SK-N-SH (cell line): ENCODE measurements around the gene MTNR1A. TPM values are rescaled to one million over a fixed set of nuclear protein-coding genes. Genes with fewer than 3 reads are reported as not detected.

Source experiments
- CTCF ChIA-PET: fragments of 300-600, 350-600 bp; formaldehyde crosslinking; extraction: SDS; loops from one replicate; lab custom pipeline; 2021; lab: Yijun Ruan, JAX
- POLR2A ChIA-PET: fragments of 350-600 bp; sonication (Branson Sonifier 250); formaldehyde crosslinking; extraction: SDS; loops from one replicate; lab custom pipeline; 2020; ENCODE audit warnings: antibody characterized with exemption, inconsistent platforms; lab: Yijun Ruan, JAX
- DNase-seq: peaks from one replicate; pipeline ENCODE4 v3.0.0; 2012
- H2AFZ ChIP-seq: fragments of 200-600 bp; sonication (generic); 2 replicates; pipeline ENCODE4 v1.8.1; 2016; ENCODE audit warnings: antibody characterized with exemption, mild to moderate bottlenecking, low read depth
- H3F3A ChIP-seq: fragments of 200-600 bp; sonication (generic); replicated peaks from 2 replicates; pipeline ENCODE3; 2016; ENCODE audit warnings: antibody characterized with exemption, mild to moderate bottlenecking; ENCODE audit not compliant: insufficient read depth
- H3K27ac ChIP-seq, 2 experiments: fragments of 200-500 bp in 1 of 2; fragments of 200-600 bp in 1 of 2; sonication (Bioruptor generic) in 1 of 2; sonication (generic), shearing (Covaris generic) in 1 of 2; 2 replicates each; pipeline versions ENCODE4 v1.5.1 to v1.6.1; 2014 to 2016; ENCODE audit warnings: low read depth in 2 of 2, inconsistent platforms in 1 of 2, low read length in 1 of 2, mild to moderate bottlenecking in 1 of 2, mixed read lengths in 1 of 2
- H3K27me3 ChIP-seq: fragments of 200-600 bp; sonication (generic), shearing (Covaris generic); 2 replicates; pipeline ENCODE4 v1.6.1; 2016; ENCODE audit warnings: mixed run types; ENCODE audit not compliant: insufficient read depth
- H3K36me3 ChIP-seq, 2 experiments: fragments of 200-500 bp in 1 of 2; fragments of 200-600 bp in 1 of 2; sonication (Bioruptor generic) in 1 of 2; sonication (generic) in 1 of 2; replicated peaks in 1 of 2; 2 replicates each; pipeline versions ENCODE3 to v1.5.1; 2014 to 2016; ENCODE audit warnings: low read length in 1 of 2, mild to moderate bottlenecking in 1 of 2; ENCODE audit not compliant: insufficient read depth in 2 of 2, control insufficient read depth in 1 of 2
- H3K4me1 ChIP-seq, 2 experiments: fragments of 200-500 bp in 1 of 2; fragments of 200-600 bp in 1 of 2; sonication (Bioruptor generic) in 1 of 2; sonication (generic), shearing (Covaris generic) in 1 of 2; 2 replicates each; pipeline versions ENCODE4 v1.5.1 to v1.6.1; 2014 to 2016; ENCODE audit warnings: low read depth in 1 of 2, low read length in 1 of 2, mixed run types in 1 of 2; ENCODE audit not compliant: insufficient read depth in 2 of 2, control insufficient read depth in 1 of 2
- H3K4me2 ChIP-seq: fragments of 200-600 bp; sonication (generic), shearing (Covaris generic); 2 replicates; pipeline ENCODE4 v1.6.1; 2017; ENCODE audit warnings: mixed run types
- H3K4me3 ChIP-seq, 2 experiments: fragments of 200-500 bp in 1 of 2; fragments of 200-600 bp in 1 of 2; sonication (Bioruptor generic) in 1 of 2; sonication (generic), shearing (Covaris generic) in 1 of 2; 2 replicates each; pipeline versions ENCODE4 v1.5.1 to v1.8.1; 2014 to 2016; ENCODE audit warnings: low read depth in 2 of 2, inconsistent platforms in 1 of 2, low read length in 1 of 2, mild to moderate bottlenecking in 1 of 2, mixed read lengths in 1 of 2, moderate library complexity in 1 of 2
- H3K79me2 ChIP-seq: fragments of 200-600 bp; sonication (generic); 2 replicates; pipeline ENCODE4 v1.8.1; 2017; ENCODE audit warnings: mild to moderate bottlenecking; ENCODE audit not compliant: insufficient read depth
- H3K9ac ChIP-seq: fragments of 200-600 bp; sonication (generic); 2 replicates; pipeline ENCODE4 v1.6.1; 2017; ENCODE audit warnings: mixed run types
- H3K9me2 ChIP-seq: fragments of 200-600 bp; sonication (generic); 2 replicates; pipeline ENCODE4 v1.6.1; 2017; ENCODE audit warnings: mixed run types
- H3K9me3 ChIP-seq: fragments of 200-600 bp; sonication (generic); 2 replicates; pipeline ENCODE4 v1.6.1; 2017; ENCODE audit warnings: mixed run types, mild to moderate bottlenecking, moderate library complexity
- H4K20me1 ChIP-seq: fragments of 200-600 bp; sonication (generic); 2 replicates; pipeline ENCODE4 v1.6.1; 2017; ENCODE audit warnings: mild to moderate bottlenecking, mixed run types; ENCODE audit not compliant: insufficient read depth
- CTCF ChIP-seq: fragments of 200-600 bp; sonication (generic); IDR thresholded peaks from 2 replicates; pipeline ENCODE4 v1.6.1; 2017; ENCODE audit warnings: antibody characterized with exemption, mild to moderate bottlenecking, moderate library complexity
- EP300 ChIP-seq, 2 experiments: IDR thresholded peaks; 2 replicates each; pipeline versions ENCODE4 v1.4.0 to v1.6.1; 2012; ENCODE audit warnings: borderline replicate concordance in 1 of 2, low read depth in 1 of 2, low read length in 1 of 2
- FOSL2 ChIP-seq: IDR thresholded peaks from 2 replicates; pipeline ENCODE4 v1.4.0; 2012; ENCODE audit warnings: low read depth, mild to moderate bottlenecking, moderate library complexity, borderline replicate concordance
- FOXM1 ChIP-seq: IDR thresholded peaks from 2 replicates; pipeline ENCODE4 v1.4.0; 2012; ENCODE audit warnings: low read depth, mild to moderate bottlenecking
- GABPA ChIP-seq: IDR thresholded peaks from 2 replicates; pipeline ENCODE4 v1.4.0; 2012; ENCODE audit warnings: low read depth, mild to moderate bottlenecking
- GATA2 ChIP-seq: sonication (generic); formaldehyde crosslinking; IDR thresholded peaks from 2 replicates; pipeline ENCODE4 v1.5.0; 2020; ENCODE audit warnings: mild to moderate bottlenecking, missing genetic modification reagents
- IRF3 ChIP-seq: fragments of 150-350 bp; IDR thresholded peaks from 2 replicates; pipeline ENCODE4 v1.6.1; 2016; ENCODE audit warnings: mild to moderate bottlenecking, low read depth, low read length
- MEF2A ChIP-seq: IDR thresholded peaks from 2 replicates; pipeline ENCODE4 v1.4.0; 2012; ENCODE audit warnings: low read depth, borderline replicate concordance
- PBX3 ChIP-seq: IDR thresholded peaks from 2 replicates; pipeline ENCODE4; 2012
- REST ChIP-seq: IDR thresholded peaks from 2 replicates; pipeline ENCODE4 v1.6.1; 2012; ENCODE audit warnings: mild to moderate bottlenecking, low read depth, low read length, moderate library complexity
- RFX5 ChIP-seq: IDR thresholded peaks from 2 replicates; pipeline ENCODE4 v1.6.1; 2012; ENCODE audit warnings: mild to moderate bottlenecking, improper control_type of control experiment, low read length
- TEAD4 ChIP-seq: IDR thresholded peaks from 2 replicates; pipeline ENCODE4 v1.4.0; 2012; ENCODE audit warnings: mild to moderate bottlenecking, borderline replicate concordance; ENCODE audit not compliant: insufficient read depth
- USF1 ChIP-seq: IDR thresholded peaks from 2 replicates; pipeline ENCODE4 v1.4.0; 2012; ENCODE audit warnings: low read depth, borderline replicate concordance
- USF2 ChIP-seq: fragments of 150-350 bp; IDR thresholded peaks from 2 replicates; pipeline ENCODE4 v1.6.1; 2017; ENCODE audit warnings: antibody characterized with exemption, low read length, low read depth, borderline replicate concordance
- YY1 ChIP-seq: IDR thresholded peaks from 2 replicates; pipeline ENCODE4 v1.4.0; 2012; ENCODE audit warnings: low read depth, mild to moderate bottlenecking
- ZBTB33 ChIP-seq: IDR thresholded peaks from 2 replicates; pipeline ENCODE4 v1.4.0; 2012; ENCODE audit warnings: low read depth, borderline replicate concordance
- WGBS: methylation state at CpG from one replicate; pipeline ENCODE4 v1.1.6; 2017; ENCODE audit warnings: low lambda C conversion rate; 5-methylcytosine and 5-hydroxymethylcytosine counted together
- polyA plus RNA-seq, 3 experiments: library from polyadenylated mRNA; depleted of rRNA; stranded (reverse); fragments of >200 nt; gene quantifications; 2 replicates each; pipeline ENCODE4 v1.2.3, GENCODE V29; 2012

The MTNR1A gene
- polyA plus RNA-seq, 1 of the 3 experiments (the other 2 are of a cell fraction), result not detected

- TF ChIP-seq ZBTB33 (no peak), TEAD4 (no peak), MEF2A (no peak), USF2 (no peak), RFX5 (no peak)
Observed at GRCh38 chr4:186560647-186561046, 5.3 kb upstream of the MTNR1A start (continued).

- H3K4me2 ChIP-seq, result no peak overlapping the region
- H3K27me3 ChIP-seq, result peaks cover 15% of the 10 kb centered on the region; the same call in 1 of the 2 replicates
- ChIA-PET POLR2A (no interaction called here), CTCF (interaction anchor here (0.7 kb wide), 1 partner anchor 163 kb away, joined by 3 read pairs; no protein-coding TSS in a partner anchor)
- H3K36me3 ChIP-seq, result no peaks in the 10 kb centered on the region
- no peak overlapping the region for H3K9ac ChIP-seq
- H3K4me3 ChIP-seq, result no peak overlapping the region
- H3K79me2 ChIP-seq, result no peaks in the 10 kb centered on the region
- H3K4me1 ChIP-seq, result peaks cover 0 to 2% of the 10 kb centered on the region in 2 experiments; a peak in 1 of 4 replicates
- no peak for TF ChIP-seq REST
- TF ChIP-seq EP300 (IDR thresholded peaks at IDR 0.05; ENCODE audit: borderline replicate concordance in 1 of 2, low read depth in 1 of 2, low read length in 1 of 2), result no peak
- no peak for TF ChIP-seq FOSL2
- no peak for TF ChIP-seq GABPA
- no peak for TF ChIP-seq USF2
- TF ChIP-seq CTCF, result no peak
- TF ChIP-seq TEAD4, result no peak
- TF ChIP-seq PBX3, result no peak
- no peak for TF ChIP-seq IRF3
- TF ChIP-seq USF1, result no peak
- no peak for TF ChIP-seq YY1
- TF ChIP-seq GATA2 (CRISPR knock-in tag), result no peak
- TF ChIP-seq FOXM1, result no peak
- DNase-seq, result no peak
- H3F3A ChIP-seq, result no peaks in the 10 kb centered on the region
- no peaks in the 10 kb centered on the region for H3K9me3 ChIP-seq
- no peak overlapping the region for H3K27ac ChIP-seq
- no peaks in the 10 kb centered on the region for H3K9me2 ChIP-seq
- no peaks in the 10 kb centered on the region for H4K20me1 ChIP-seq
- WGBS, result 51% methylated on average over 3 of the region's 3 CpGs
- H2AFZ ChIP-seq, result no peak overlapping the region
Observed at GRCh38 chr4:186557486-186557885, 2.1 kb upstream of the MTNR1A start.
